HG03378 (cell line): ENCODE data around the gene SIPA1L3.
A peak's percentile ranks its signal among the peaks of the same experiment; 100 is the strongest.
"Not testable (repeated sequence)": the region's sequence is repeated elsewhere in the genome, so short reads cannot be mapped to it uniquely, and the experiment has no call there.

Experiments
- ATAC-seq: cut with Tn5 transposase; IDR thresholded peaks from one replicate; pipeline ENCODE4 v1.9.1; 2021; ENCODE audit warnings: mild to moderate bottlenecking, moderate library complexity; ENCODE audit not compliant: unreplicated experiment

SIPA1L3 gene

DNA sequence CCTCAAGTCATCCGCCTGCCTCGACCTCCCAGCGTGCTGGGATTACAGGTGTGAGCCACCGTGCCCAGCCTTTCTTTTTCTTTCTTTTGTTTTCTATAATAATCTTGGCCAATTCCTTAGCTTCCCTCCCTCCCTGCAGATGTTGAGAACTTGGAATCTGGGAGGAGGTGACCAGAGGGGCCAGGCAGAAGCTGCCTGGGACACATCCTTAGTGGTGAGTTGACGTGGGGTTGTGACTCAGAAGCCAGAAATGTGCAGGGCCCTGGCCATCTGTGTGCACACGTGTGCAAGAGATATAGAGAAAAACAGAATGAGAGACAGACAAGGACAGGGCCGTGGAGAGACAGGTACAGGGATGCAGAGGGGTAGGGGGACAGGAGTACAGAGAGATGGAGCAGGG, 154.3 kb downstream of the SIPA1L3 start:
- ATAC-seq: no peak

DNA sequence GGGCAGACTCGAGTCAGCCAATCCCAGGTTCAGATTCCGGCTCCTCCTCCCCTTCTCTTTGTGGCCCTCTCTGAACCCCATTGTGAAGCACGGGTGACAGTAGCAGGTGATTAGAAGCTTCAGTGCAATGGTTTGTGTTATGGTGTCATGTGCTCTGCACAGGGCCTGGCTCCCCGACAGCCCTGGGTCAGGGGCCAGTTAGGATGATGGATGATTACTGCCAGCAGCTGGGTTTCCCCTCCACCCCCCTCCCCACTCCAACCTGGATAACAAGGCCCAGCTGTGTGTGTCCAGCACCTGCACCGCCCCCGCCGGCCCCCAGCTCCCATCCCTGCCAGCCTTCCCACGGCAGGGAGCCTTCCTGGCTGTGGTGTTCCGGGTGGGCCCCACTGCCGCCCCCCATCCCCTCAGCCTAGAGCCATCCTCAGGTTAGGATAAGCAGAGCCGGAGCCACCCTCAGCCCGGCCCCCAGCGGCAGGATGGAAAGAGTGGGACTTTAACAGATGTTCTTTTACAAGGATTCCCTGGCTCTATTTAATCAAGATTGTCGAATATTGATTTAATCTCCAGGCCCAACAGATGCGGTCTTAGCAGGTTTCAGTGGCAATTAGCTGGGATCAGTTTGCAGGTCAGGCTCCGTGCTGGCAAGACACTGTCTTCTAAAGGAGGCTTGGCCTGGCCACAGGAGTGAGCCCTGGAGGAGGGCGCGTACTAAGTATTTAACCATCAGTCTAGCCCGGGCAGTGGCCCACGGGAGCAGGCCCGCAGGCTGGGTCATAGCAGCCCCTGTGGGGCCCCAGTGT, 156.2 kb downstream of the SIPA1L3 start:
- ATAC-seq: no peak

DNA sequence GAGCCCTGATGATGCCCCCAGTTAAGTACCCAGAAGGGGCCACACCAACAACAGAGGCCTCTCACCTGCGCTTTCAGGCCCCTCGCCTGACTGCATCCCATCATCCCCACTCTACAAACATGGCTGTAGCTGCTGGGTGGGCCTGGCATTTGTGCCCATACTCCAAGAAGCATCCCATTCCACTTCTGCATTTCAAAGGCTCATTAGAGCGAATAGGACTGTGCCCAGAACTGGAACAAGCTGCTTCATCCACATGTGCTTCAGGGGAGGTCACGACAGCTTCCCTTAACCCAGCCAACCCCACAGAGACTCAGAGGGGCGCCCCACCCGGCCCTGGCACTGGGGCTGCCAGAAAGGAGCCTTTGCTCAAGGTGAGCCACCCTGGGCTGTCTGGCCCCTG, 156.9 kb downstream of the SIPA1L3 start:
- no peak for ATAC-seq

DNA sequence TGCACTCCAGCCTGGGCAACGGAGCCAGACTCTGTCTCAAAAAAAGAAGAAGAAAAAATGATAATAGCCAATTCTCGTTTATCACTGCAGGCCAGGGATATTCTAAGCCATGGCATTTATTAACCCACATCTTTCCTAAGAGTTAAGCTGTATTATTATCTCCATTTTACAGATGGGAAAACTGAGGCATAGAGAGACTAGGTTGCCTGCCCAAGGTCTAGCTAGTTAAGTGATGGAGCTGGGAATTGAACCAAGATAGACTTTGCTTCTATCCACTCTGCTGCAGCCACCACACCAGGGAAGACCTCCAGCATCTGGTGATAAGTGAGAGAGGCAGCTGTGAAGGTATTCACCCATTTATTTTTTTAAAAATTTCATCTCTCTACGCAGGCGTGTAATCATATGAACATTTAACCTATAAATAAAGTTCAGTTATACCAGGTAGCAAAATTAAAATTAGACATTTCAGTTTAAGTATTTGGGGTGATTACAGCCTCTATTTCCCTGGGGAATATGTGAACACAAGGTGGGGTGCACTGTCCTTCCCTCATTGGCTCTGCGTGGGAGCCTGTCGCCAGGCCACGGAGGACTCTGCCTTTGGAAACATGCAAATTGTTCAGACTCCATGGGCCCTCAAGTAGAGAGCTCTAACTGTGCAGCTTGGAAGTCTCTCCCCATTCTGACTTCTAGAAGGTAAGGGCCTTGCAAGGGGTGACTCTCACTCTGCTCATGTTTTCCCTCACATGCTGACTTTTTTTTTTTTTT, 157.8 kb downstream of the SIPA1L3 start:
- no peak for ATAC-seq

DNA sequence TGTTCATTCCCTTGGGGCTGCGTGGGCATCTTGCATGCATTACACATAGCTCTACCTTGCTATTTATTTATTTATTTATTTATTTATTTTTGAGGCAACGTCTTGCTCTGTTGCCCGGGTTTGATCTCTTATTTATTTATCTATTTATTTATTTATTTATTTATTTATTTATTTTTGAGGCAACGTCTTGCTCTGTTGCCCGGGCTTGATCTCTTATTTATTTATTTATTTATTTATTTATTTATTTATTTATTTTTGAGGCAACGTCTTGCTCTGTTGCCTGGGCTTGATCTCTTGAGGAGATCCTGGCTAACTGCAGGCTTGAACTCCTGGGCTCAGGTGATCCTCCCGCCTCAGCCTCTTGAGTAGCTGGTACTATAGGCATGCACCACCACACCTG, 158.8 kb downstream of the SIPA1L3 start:
- ATAC-seq: not testable (repeated sequence)

DNA sequence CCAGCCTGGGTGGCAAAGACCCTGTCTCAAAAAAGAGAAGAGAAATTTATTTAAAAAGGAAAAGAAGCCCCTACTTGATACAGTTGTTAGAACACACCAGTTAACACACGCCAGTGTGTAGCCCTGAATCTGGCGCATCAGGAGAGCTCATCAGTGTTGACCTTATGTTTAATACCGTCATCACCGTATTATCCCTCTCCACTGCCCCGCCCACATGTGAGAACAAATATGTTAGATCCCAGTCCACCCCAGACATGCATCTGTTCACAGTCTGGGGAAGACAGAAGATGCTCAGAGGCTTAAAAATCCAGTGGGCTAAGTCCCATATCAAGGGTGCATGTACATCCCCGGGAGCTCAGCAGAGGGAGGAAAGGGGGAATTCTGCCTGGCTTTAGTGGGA, 161.8 kb downstream of the SIPA1L3 start:
- no peak for ATAC-seq

DNA sequence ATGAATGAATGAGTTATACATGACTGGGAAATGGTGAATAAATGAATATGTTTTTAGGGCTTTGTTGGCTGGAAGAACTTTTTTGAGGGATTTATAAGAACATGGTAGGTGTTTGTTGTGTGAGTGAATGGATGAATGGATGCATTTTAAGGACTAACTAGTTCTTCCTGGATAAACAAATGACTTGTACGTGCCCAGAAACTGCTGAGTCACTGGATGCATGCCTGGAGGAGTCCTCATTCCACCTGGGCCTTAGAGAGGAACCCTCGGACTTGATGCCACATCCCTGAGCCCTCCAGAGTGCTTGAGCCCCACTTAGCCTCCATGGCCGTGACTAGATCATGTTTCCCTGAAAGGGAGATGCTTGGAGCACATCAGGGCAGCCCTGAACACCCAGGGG, 163.6 kb downstream of the SIPA1L3 start:
- no peak for ATAC-seq

DNA sequence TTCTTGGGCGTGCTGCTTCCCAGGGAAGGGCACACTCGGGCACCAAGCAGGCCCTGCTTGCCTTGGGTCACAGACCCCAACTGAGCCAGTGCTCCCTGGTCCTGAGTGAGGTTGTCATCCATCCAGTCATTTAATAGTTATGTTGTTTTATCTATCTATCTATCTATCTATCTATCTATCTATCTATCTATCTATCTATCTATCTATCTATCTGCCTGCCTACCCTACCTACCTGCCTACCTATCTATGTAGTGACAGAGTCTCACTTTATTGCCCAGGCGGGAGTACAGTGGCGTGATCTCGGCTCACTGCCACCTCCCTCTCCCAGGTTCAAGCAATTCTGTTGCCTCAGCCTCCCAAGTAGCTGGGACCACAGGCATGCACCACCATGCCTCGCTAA, 164.0 kb downstream of the SIPA1L3 start:
- not testable (repeated sequence) for ATAC-seq

DNA sequence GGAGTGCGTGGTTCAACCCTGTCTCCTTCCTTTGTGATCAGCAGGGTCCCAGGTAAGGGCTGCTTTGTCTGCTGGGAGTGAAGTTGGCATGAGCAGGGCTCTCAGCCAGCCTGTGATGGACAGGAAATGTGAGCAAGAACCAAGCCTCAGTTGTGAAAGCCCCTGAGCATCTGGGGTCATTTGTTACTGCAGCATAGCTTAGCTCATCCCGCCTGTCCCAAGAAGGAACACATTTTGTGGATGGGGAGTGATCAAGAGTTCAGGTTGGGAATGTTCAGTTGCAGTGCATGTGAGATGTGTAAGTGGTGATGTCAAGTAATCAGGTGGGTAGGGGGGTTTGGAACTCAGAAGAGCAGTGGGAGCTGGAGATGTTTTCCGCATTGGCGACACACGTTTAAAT, 164.6 kb downstream of the SIPA1L3 start:
- no peak for ATAC-seq

DNA sequence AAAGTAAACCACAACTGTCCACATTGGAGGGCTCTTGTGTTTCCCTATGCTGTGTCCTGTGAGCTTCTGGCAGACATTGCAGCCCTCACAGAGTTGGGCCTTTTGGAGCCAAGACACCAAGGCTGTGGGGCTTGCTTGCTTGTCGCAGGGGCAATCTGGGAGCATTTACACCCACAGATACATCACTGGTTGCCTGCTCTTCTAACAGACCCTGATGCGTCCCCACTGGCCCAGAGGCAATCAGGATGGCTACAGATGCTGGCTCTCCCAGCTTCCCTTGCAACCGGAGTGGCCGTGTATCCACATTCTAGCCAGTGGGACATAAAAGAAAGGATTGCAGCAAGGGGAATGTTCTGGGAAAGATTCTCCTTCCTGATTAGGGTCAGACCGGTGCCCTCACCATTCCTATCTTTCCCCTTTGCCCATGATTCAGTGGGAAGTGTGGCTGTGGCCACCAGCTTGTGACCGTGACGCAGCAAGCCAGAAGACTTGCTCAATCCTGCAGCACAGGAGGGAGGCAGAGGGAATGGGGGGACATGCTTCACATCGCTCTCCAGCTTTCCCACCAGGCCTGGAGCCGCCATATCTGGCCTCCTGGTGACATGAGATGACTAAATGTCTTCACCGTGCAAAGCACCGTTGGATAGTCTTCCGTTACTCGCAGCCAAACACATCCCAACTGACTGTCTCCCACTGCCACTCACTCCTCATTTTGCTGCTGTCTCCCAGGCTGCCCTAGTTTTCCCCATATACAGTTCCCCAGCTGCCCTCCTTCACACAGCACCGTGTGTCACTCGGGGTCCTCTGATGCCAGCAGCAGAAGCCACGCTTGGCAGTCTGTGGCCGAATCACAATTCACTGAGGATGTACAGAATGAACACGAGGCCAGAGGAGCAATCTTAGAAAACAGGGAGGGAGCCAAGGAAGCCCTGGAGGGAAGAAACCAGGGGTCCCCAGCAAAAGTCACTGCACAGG, 166.1 kb downstream of the SIPA1L3 start:
- no peak for ATAC-seq

DNA sequence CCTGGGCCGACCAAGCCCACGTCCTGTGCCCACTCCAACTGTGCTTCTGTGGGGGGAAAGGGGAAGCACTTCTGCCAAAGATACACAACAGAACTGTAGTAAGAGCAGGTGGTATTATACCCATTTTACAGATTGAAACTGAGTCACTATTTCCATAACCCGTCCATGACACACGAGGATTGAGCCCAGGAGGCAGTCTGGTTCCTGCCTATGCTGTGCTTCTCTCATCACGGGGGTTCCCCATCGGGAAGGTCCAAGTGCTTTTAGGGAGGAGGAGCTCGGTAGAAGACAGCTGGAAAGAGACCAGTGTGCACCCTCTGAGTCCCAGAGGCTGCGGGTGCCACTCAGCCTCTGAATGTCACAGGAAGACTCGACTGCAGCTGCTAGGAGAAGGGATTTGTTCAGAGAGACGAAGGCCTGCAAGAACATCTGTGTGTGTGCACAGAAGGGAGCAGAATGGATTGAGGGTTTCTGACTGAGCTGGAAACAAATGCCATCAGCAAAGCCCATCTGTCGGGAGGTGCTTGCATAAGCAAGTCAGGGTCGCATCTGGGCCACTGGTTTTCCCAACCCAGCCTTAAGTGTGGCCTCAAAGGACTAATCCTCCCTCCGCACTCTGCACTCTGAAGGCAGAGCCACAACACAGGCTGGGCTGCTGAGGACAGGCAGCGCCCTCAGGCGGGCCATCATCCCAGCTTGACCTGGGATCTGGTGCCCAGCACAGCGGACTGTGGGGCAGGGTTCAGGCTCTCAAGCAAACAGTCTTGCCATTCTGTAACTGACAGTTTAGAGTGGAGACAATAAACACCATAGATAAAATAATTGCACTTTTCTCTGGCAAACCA, 167.1 kb downstream of the SIPA1L3 start:
- ATAC-seq: no peak

DNA sequence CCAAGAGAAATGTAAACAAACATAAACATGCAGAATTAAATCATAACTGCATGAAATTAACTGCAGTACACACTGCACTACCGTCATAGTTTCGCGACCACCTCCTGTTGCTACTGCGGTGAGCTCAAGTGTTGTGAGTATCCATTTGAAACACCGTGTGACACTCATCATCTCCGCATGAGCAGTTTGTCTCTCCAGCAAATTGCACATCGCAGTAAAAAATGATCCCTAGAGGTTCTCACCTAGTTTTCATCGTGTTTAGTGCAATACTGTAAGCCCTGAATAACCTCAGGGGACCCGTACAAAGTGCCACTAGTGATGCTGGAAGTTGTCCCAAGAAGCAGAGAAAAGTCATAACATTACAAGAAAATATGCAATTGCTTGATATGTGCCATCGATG, 169.3 kb downstream of the SIPA1L3 start:
- ATAC-seq: no peak

DNA sequence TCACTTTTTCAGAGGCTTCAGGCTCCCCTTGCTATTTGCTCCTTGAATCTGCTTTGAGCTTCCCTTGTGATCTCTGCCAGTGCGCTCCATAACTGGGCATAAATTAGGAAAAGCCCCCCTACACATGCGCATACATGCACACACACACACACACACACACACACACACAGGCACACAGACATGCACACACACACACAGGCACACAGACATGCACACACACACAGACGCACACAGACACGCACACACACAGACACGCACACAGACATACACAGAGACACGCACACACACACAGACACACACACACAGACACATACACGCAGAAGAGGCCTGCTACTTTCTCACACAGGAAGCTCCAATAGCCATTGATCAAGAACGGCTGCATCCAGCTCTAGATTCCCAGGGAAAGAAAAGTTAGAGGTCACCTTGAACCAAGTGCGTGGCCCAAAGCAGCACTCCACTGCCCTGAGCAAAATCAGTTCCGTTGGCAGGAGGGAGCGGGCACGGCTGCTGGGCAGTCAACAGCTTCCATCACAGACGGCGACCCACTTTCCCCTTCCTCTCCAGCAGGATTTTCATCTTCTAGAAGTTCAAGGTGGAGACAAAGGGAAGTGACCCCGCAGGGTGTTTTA, 171.4 kb downstream of the SIPA1L3 start:
- no peak for ATAC-seq

DNA sequence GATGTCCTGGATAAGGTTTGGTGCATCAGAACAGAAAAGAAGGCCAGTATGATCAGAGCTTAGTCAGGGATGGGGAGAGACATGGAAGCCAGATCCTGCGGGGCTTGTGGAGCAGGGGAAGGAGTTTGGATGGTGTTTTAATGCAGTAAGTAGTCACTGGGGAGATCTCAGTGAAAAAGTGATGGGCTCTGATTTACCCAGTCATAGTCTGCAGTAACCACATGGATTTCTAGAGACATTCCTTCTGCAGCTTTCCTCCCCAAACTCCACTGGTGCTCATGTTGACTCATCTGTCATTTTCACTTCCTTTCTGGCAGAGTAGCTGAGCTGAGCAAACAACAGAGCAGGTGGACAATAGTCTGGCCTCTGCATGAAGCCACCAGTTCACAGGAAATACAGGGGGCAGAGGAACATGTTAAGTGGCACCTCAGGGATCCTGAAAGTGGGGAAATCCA, 172.9 kb downstream of the SIPA1L3 start:
- ATAC-seq: peak; percentile 61

DNA sequence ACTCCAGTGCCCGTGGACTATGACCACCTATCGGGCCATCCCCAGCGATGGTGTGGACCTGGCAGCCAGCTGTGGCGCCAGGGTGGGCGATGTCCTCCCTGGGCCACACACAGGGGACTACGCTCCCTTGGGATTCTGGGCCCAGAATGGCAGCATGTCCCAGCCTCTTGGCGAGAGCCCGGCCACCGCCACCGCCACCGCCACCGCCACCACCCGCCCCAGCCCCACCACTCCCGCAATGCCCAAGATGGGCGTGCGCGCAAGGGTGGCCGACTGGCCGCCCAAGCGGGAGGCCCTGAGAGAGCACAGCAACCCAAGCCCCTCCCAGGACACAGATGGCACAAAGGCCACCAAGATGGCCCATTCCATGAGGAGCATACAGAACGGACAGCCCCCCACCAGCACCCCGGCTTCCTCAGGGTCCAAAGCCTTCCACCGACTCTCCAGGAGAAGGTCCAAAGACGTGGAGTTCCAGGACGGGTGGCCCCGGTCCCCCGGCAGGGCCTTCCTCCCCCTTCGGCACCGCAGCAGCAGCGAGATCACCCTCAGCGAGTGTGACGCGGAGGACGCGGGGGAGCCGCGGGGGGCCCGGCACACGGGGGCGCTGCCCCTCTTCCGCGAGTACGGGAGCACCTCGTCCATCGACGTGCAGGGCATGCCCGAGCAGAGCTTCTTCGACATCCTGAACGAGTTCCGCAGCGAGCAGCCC, 174.7 kb downstream of the SIPA1L3 start:
- ATAC-seq: no peak

DNA sequence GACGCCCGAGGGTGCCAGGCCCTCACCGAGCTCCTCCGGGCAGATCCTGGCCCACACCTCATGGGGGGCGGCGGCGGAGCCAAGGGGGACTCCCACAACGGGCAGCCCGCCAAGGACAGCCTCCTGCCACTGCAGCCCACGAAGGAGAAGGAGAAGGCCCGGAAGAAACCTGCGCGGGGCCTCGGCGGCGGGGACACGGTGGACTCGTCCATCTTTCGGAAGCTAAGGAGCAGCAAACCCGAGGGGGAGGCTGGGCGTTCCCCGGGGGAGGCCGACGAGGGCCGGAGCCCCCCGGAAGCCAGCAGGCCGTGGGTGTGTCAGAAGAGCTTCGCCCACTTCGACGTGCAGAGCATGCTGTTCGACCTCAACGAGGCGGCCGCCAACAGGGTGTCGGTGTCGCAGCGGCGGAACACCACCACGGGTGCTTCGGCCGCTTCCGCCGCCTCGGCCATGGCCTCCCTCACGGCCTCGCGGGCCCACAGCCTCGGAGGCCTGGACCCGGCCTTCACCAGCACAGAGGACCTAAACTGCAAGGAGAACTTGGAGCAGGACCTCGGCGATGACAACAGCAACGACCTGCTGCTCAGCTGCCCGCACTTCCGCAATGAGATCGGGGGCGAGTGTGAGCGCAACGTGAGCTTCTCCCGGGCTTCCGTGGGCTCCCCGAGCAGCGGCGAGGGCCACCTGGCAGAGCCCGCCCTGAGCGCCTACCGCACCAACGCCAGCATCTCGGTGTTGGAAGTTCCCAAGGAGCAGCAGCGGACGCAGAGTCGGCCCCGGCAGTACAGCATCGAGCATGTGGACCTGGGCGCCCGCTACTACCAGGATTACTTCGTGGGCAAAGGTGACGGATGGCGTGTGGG, 175.5 kb downstream of the SIPA1L3 start:
- ATAC-seq: no peak

DNA sequence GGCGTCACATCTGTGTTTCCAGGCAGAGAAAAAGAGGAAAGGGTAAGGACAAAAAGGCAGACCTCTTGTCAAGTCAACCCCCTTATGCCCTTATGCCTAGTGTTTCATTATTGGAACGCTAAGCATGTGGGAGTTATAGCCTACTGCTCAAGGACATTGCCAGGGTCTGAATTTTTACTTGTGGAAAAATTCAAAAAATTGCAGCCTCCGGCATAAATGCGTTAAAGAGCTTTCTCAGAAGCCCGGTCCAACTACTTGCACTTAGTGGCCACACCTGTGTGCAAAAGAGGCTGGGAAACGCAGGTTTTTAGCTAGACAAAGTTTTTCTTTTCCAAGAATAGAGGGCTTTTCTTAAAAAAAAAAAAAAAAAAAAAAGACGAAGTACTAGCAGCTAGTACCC, 177.2 kb downstream of the SIPA1L3 start:
- ATAC-seq: no peak

DNA sequence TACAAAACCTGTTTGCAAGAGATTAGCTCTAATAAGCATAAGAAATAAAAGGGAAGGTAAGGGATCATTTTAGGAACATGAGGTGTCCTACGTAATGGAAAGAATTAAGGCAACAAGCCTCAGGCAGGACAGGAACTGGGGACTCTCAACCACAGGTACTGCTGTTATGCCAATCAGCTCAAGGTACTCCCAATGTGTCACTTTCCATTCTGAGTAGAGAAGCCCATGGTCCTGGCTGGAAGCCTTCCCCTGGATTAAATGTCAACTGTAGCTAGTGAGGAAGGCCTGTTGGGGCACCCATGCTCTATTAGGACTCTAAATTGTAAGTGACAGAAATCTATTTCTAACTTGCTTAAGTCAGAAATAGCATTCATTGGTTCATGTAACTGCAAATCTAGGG, 182.4 kb downstream of the SIPA1L3 start:
- ATAC-seq: no peak
